T47D (cell line): Measurements from ENCODE around the gene STIM1.

ENCODE experiments used
- DNase-seq, 2 experiments: peaks; one replicate each; pipeline versions ENCODE4 v3.0.0 to v3.0.0-alpha.2; 2011 to 2012; ENCODE audit warnings: low read depth in 1 of 2, low spot score in 1 of 2
- JUND ChIP-seq: IDR thresholded peaks from 2 replicates; pipeline ENCODE4 v1.6.1; 2012; ENCODE audit warnings: low read depth
- in situ Hi-C: cut with HindIII; loops from 2 replicates; pipeline ENCODE4 v1.10.0; 2016; ENCODE audit warnings: low sequenced_read_pairs, low pct_unique_long_range_greater_than_20kb

STIM1 gene

DNA sequence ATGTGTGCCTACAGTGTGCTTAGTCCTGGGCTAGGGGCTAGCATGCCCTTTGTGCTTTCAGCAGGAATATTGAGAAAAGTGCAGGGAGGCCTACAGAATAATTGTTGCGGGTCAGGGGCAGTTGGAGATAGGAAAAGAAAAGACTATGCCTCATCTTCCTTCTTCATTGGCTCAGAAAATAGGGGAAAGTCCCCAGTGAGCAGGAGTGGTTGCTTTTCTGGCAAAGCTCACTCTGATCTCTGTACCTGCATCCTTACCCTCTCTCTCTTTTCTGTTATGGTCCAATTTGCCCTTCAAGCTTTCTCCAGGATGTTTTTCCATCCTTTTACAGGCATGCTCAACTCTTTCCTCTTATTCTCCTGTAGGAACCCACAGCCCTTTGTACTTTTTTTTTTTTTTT is 209.6 kb downstream of the STIM1 start:
- TF ChIP-seq JUND = no peak
- no peak for DNase-seq
- in situ Hi-C loops = no loop called here

DNA sequence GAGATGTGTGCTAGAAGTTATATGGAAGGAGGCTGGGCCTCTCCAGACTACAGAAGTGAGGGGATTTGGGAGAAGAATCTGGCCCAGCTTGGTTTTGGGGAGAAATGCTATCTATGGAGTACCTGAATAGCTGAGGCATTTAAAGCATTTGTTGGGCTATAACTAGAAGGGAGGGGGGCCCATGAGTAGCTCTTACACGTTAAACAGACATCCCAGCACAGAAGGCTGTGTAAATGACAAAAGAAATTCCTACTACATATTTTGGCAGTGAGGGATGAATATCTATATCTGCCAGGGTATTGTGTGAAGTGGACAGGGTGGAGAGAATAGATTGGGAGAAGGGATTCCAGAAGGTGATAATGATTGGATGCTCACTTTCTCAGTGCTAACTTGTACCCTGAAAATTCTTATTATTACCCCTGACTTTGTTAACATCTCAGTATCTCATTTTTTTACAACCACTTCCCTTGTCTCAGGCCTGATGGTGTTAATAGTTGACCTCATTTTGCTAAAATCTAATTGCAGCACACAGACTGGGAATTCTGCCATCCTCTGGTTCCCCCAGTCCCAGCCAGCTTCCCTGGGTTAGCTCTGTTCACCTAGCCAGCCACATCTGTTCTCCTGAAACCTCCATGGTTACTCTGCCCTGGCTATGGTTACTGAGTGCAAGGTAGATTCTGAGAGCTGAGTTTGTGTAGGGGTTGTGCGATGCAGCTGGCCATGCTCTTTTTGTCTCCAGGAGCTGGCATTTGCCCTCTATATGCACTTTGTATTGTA is 210.3 kb downstream of the STIM1 start:
- in situ Hi-C loops = no loop called here
- no peak for DNase-seq
- TF ChIP-seq JUND = no peak

DNA sequence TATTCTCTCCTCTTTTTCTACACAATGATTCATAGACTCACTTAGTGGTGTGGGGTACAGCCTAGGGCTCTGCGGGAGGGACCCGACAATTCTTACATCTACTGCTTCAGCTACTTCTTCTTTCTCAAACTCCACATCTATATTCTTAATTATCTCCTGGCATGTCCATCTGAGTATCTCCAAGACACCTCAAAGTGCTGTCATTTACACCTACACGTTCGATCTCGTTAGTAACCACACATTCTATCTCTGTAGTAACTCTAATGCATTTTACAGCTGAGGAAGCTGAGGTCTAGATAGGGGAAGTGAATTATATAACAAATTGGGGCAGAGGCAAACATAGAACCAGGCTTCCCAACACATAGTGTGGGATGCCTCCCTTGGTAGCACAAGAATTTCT is 211.4 kb downstream of the STIM1 start:
- DNase-seq = no peak
- in situ Hi-C loops = no loop called here

DNA sequence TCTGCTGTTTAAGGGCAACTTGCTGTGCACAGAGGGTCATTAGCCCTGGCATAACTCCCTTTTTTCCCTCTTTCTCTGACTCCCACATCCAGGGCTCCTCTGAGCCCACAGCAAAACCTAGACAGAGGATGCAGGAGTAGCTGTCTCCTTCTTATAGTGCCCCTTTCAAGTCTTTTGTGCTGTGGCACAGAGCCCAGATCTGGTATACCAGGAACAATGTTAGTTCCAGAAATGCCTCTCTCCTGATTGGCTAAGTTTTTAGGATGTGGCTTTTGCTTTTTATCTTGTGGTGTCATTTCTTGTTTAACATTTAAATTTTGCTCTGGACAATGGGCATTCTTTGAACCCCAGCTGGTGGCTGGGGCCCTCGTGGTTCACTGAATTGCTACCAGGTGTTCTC is 213.5 kb downstream of the STIM1 start:
- in situ Hi-C loops = no loop called here
- no peak for DNase-seq
- TF ChIP-seq JUND = no peak

More for the DNA sequence above, 211.4 kb downstream of the STIM1 start:
- TF ChIP-seq JUND = no peak

- DNase-seq = no peak
- in situ Hi-C loops = no loop called here
- TF ChIP-seq JUND = no peak
Measured at GRCh38 chr11:4071325-4071724, 215.9 kb downstream of the STIM1 start.

GRCh38 chr11:4071914-4072313 is 216.4 kb downstream of the STIM1 start:
- no peak for TF ChIP-seq JUND
- in situ Hi-C loops = no loop called here
- DNase-seq = no peak

GRCh38 chr11:4072668-4073285 is 217.3 kb downstream of the STIM1 start:
- no peak for TF ChIP-seq JUND
- peak; percentile 28 to 78 for DNase-seq
- in situ Hi-C loops = no loop called here

GRCh38 chr11:4074266-4074665 is 218.8 kb downstream of the STIM1 start:
- no peak for TF ChIP-seq JUND
- DNase-seq = no peak
- in situ Hi-C loops = no loop called here

- DNase-seq = no peak
- TF ChIP-seq JUND = no peak
- in situ Hi-C loops = no loop called here
Measured at GRCh38 chr11:4076774-4077173, 221.3 kb downstream of the STIM1 start.

GRCh38 chr11:4083198-4083597 is 227.7 kb downstream of the STIM1 start:
- DNase-seq = no peak
- in situ Hi-C loops = no loop called here
- no peak for TF ChIP-seq JUND

GRCh38 chr11:4084406-4085125 is 229.1 kb downstream of the STIM1 start:
- no peak for DNase-seq
- in situ Hi-C loops = no loop called here
- TF ChIP-seq JUND = no peak

- in situ Hi-C loops = no loop called here
- TF ChIP-seq JUND = no peak
- DNase-seq = no peak
Measured at GRCh38 chr11:4085575-4085974, 230.1 kb downstream of the STIM1 start.
